ENCODE measurements around the gene DCAF15. TPM values are rescaled to one million over a fixed set of nuclear protein-coding genes. Genes with fewer than 3 reads are reported as not detected.
"Not testable (repeated sequence)": the region's sequence is repeated elsewhere in the genome, so short reads cannot be mapped to it uniquely, and the experiment has no call there.

The DCAF15 gene
- total and polyA plus RNA-seq, 3 donors from 2014 or later: 79.3 to 151 (median 82.6) TPM

DNA sequence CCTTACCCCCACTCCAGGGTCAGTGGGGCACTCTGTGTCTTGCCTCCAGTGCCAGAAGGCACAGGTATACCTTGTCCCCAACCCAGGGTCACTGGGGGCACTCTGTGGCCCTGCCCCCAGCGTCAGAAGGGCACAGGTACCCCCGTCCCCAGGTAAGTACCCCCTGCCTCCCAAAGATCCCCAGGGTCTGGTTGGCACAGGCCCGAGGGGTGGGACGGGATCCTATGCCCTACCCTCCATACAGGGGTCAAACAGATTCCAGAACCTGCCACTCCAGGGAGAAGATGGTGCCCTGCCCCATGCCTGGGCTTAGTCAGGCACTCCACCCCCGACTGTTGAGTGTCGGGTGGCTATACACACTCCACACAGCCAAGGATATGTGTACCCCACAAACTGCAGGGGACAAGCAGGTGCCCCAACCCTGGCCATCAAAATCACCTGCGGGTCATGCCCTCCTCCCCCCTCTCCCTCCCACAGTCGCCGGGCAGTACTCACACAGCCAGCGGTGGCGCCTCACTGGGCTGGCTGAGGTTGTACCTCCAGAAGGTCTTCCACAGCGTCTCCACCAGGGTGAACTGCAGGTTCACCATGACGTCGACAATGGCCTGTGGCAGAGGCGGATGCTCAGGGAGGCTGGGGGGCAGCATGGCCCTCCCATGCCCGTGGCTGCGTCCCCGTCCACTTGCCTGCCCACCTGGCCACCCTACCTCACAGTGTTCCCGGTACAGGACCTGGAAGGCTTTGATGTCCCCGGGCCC, 13.8 kb downstream of the DCAF15 start:
- no peak for DNase-seq
- no peaks in the 10 kb centered on the region for H3K9me3 ChIP-seq
- H3K27ac ChIP-seq: no peak overlapping the region
- 91 to 92% methylated on average over 8 to 20 of the region's 20 CpGs for WGBS, 2 donors
- H3K4me3 ChIP-seq: no peak overlapping the region
- no peaks in the 10 kb centered on the region for H3K27me3 ChIP-seq
- intact Hi-C loops (cut with DNase I; ENCODE audit: low total_unique reads): no loop called here
- H3K4me1 ChIP-seq: no peaks in the 10 kb centered on the region
- H3K36me3 ChIP-seq (ENCODE audit: low read depth, missing control alignments): no peaks in the 10 kb centered on the region
- TF ChIP-seq, protein P1, sequence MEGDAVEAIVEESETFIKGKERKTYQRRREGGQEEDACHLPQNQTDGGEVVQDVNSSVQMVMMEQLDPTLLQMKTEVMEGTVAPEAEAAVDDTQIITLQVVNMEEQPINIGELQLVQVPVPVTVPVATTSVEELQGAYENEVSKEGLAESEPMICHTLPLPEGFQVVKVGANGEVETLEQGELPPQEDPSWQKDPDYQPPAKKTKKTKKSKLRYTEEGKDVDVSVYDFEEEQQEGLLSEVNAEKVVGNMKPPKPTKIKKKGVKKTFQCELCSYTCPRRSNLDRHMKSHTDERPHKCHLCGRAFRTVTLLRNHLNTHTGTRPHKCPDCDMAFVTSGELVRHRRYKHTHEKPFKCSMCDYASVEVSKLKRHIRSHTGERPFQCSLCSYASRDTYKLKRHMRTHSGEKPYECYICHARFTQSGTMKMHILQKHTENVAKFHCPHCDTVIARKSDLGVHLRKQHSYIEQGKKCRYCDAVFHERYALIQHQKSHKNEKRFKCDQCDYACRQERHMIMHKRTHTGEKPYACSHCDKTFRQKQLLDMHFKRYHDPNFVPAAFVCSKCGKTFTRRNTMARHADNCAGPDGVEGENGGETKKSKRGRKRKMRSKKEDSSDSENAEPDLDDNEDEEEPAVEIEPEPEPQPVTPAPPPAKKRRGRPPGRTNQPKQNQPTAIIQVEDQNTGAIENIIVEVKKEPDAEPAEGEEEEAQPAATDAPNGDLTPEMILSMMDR (IDR thresholded peaks at IDR 0.05): no peak
- no peak for TF ChIP-seq POLR2A (IDR thresholded peaks at IDR 0.05)

DNA sequence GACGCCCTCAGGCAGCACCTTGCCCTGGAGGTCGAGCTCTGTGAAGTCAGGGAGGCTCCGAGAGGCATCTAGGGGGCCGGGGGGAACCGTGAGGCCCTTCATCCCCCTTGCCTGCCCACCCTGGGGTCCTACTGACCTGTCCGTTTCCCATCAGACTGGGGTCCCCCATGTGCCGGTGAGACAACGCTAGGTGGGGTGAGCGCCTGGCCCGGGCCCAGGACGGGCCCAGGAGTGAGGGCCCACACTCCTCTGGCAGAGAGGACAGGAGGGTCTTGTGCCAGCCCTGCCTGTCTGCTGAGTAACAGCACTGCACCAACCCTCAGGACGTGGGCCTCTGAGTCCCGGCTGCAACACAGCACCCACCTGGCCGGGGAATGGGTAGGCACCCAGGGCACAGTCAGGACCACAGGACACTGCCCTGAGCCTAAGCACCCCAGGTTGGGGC, 14.4 kb downstream of the DCAF15 start:
- TF ChIP-seq, protein P1 (IDR thresholded peaks at IDR 0.05): no peak
- TF ChIP-seq POLR2A (IDR thresholded peaks at IDR 0.05): no peak
- Histone ChIP-seq H3K4me1 (no peaks in the 10 kb centered on the region), H3K9me3 (no peaks in the 10 kb centered on the region), H3K36me3 (ENCODE audit: low read depth, missing control alignments) (no peaks in the 10 kb centered on the region), H3K4me3 (no peak overlapping the region), H3K27ac (no peak overlapping the region), H3K27me3 (no peaks in the 10 kb centered on the region)
- intact Hi-C loops (cut with DNase I; ENCODE audit: low total_unique reads): no loop called here
- DNase-seq: no peak
- WGBS, 2 donors: 90 to 94% methylated on average over 7 to 13 of the region's 14 CpGs

GRCh38 chr19:13967206-13967605, 14.9 kb downstream of the DCAF15 start:
- DNase-seq: not testable (repeated sequence)
- 95 to 96% methylated on average over 8 of the region's 8 CpGs for WGBS, 2 donors

DNA sequence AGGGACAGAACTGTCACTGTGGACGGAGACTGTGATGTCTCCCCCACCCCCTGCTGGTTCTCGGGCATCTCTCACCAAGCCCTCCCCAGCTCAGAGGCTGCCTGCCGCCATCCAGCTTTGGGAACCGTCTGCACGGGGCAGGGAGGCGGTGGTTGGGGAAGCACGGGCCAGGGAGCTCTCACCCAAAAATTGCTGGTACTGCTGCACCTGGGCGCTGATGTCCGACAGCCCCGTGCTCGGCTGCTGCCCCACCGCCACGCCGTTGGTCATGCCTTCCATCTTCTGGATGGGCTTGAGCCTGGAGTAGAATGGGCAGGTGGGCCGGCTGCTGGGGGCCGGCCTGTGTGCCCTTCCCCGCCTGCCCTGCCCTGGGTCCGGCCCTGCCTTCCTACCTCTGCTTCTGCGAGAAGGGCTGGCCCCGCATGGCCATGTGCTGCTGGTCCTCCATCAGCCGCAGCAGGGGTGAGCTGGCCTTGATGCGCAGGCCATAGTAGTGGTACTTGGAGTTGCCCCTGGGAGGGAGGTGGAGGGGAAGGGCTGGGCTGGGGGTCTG, 16.1 kb downstream of the DCAF15 start:
- H3K27me3 ChIP-seq: no peaks in the 10 kb centered on the region
- no peaks in the 10 kb centered on the region for H3K9me3 ChIP-seq
- 93 to 95% methylated on average over 20 to 22 of the region's 22 CpGs for WGBS, 2 donors
- no peak for TF ChIP-seq POLR2A (IDR thresholded peaks at IDR 0.05)
- TF ChIP-seq, protein P1 (IDR thresholded peaks at IDR 0.05): no peak
- H3K36me3 ChIP-seq (ENCODE audit: low read depth, missing control alignments): no peaks in the 10 kb centered on the region
- H3K27ac ChIP-seq: no peak overlapping the region
- H3K4me1 ChIP-seq: no peaks in the 10 kb centered on the region
- H3K4me3 ChIP-seq: no peak overlapping the region
- DNase-seq: no peak
- intact Hi-C loops (cut with DNase I; ENCODE audit: low total_unique reads): no loop called here

More at GRCh38 chr19:13967206-13967605, 14.9 kb downstream of the DCAF15 start:
- H3K4me1 ChIP-seq; H3K9me3 ChIP-seq; H3K27me3 ChIP-seq; H3K36me3 ChIP-seq (ENCODE audit: low read depth, missing control alignments); H3K4me3 ChIP-seq; H3K27ac ChIP-seq; intact Hi-C loops (cut with DNase I; ENCODE audit: low total_unique reads): not testable (repeated sequence)

DNA sequence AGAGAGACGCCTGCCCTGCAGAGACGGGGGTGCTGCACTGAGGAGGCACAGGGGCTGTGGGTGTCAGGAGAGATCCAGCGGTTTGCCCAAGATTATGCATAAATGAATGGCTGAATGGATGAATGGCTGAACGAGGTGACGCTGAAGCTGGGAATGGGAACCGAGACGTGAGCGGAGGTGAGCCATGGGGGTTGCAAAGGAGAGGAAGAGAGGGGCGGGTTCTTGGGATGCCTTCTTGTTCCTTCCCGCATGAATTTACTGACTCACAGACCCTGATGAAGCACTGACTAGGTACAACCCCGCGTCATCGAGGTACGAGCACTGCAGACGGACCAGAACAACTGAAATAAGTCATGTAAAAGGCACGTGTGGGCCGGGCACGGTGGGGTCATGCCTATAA, 16.7 kb downstream of the DCAF15 start:
- H3K4me1 ChIP-seq: no peaks in the 10 kb centered on the region
- H3K36me3 ChIP-seq (ENCODE audit: low read depth, missing control alignments): no peaks in the 10 kb centered on the region
- H3K4me3 ChIP-seq: no peak overlapping the region
- no peak for DNase-seq
- H3K27ac ChIP-seq: no peak overlapping the region
- intact Hi-C loops (cut with DNase I; ENCODE audit: low total_unique reads): no loop called here
- 89 to 92% methylated on average over 18 of the region's 18 CpGs for WGBS, 2 donors
- no peaks in the 10 kb centered on the region for H3K9me3 ChIP-seq
- no peak for TF ChIP-seq POLR2A (IDR thresholded peaks at IDR 0.05)
- TF ChIP-seq, protein P1 (IDR thresholded peaks at IDR 0.05): no peak
- no peaks in the 10 kb centered on the region for H3K27me3 ChIP-seq
